Hypothalamus (tissue), 51 donors: ENCODE data around the gene LAMC1.
A peak's percentile ranks its signal among the peaks of the same experiment; 100 is the strongest.

Source experiments
- DNase-seq, 51 donors: peaks; one replicate each; lab custom pipeline; 2025; lab: John Stamatoyannopoulos, UW

The LAMC1 gene

DNA sequence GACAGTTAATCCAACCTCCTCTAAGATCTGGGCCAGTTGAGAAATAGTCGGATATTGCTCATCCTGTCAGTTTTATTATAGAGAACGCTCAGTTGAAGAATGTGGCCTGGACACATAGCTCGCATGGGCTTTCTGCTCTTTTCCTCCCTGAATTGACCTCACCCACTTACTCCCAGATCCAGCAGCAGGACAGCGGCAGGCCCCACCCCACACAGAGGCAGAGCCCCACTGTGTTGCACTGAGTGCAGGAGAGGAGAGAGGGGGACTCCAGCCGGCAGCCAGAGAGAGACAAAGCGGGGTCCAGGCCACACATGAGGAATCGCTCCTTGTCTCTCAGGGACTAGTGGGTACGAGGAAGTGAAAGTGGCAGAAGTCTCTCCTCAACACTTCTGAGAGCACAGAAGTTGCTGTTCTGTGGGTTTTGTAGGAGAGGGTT, 78.6 kb downstream of the LAMC1 start:
- no peak for DNase-seq

DNA sequence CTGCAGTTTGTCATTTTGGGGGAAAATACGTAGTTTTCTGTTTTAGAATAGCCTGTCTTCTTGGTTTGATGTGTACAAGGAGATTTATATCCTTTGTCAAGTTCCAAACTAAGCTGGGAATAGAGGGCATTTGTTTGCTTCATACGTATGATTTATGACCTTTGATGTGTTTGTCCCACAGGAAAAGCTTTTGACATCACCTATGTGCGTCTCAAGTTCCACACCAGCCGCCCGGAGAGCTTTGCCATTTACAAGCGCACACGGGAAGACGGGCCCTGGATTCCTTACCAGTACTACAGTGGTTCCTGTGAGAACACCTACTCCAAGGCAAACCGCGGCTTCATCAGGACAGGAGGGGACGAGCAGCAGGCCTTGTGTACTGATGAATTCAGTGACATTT, 79.9 kb downstream of the LAMC1 start:
- no peak for DNase-seq

DNA sequence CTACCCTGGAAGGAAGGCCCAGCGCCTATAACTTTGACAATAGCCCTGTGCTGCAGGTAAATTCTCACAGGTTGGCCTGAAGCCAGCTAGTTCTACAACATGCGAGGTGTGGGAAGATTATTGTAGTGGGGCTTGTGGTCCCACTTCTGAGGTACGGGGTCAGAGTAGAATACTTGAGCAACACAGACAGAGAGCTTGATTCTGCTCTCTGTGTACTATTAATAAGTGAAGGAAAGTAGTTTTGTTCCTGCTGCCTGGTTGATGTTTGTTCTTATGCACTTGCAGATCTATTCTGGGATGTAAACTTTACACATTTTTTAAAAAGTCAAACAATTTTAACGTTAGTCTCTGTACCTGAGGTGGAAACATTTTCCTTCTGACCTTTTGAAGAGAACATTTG, 80.4 kb downstream of the LAMC1 start:
- no peak for DNase-seq

DNA sequence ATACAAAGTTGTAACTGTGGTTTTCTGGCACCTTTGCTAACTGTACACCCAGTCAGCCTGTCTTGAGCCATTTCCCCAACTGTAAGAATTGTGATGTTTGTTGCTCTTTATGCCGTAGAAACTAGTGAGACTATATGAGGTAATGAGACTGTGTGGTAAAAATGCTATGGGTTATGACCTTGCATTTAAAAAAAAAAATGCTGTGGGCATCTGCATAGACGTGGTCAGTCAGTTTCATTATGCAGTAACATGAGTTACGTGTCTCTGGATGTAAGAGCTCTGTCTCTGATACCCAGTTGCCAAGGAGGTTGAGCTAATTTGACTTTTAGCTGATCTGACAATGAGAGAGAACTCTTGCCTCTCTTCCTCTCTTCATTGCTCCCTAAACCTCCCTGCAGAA, 82.2 kb downstream of the LAMC1 start:
- no peak for DNase-seq

DNA sequence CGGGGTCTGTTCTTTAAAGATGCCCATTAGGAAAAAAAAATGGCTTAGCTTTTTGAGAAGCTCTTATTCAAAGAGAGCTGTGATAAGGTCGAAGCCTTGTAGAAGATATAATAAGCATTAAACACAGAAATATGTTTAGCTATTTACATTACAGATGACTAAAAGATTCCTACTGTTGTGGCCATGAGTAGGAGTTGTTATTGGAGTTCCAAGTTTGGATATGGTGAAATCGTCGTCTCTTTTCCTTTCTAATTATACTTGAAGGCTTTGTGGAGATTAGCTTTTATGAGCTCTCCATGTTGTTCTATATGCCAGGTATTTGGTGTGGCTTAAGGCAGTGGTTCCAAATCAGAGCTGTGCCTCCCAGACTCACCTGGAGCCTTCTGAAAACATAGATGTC, 82.9 kb downstream of the LAMC1 start:
- no peak for DNase-seq

DNA sequence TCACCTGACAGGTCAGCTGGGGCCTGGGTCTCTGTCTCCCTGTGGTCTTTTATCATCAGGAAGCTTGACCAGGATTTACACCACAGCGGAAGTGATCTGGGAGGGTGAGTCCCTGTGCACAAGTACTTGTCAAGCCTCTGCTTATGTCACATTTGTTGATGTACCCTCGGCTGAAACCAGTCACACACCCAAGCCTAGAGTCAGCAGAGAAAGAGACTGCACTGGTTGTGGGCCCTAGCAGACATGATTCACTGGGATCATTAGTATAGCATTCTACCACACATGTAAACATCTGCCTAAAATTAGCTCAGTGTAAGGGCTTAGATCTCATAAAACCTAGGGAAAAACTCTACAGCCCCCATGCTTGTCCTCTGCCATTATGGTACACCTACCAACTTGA, 83.5 kb downstream of the LAMC1 start:
- no peak for DNase-seq

DNA sequence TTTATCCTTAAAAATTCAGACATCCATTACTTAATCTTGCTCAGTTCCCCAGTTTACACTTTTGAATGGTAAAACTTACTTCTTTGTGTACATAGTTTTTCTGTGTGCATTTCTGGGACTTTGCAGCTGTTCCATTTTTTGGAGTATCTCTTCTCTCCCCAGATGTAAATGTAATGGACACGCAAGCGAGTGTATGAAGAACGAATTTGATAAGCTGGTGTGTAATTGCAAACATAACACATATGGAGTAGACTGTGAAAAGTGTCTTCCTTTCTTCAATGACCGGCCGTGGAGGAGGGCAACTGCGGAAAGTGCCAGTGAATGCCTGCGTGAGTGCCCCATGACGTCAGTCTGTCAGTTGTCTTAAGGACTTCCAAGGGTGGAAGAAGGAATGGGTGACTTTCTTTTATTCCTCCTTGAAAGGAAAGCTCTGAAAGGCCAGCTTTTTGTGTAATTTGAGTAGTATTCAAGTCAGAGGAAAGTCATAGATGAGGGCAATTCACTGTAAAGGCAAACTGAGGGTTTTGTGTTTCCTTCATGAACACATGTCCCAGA, 87.2 kb downstream of the LAMC1 start:
- peak in 3 of 51 donors; percentile 1 to 4 (median 3) for DNase-seq

DNA sequence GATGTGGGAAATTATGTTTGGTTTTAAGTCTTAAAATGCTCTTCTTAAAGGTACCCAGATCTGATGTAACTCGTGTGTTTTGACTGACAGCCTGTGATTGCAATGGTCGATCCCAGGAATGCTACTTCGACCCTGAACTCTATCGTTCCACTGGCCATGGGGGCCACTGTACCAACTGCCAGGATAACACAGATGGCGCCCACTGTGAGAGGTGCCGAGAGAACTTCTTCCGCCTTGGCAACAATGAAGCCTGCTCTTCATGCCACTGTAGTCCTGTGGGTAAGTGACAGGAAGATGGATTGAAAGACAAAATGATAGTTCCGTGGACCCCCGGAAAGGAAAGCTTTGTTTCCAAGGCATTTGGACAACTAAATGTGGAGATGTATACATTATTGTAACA, 91.2 kb downstream of the LAMC1 start:
- DNase-seq, result no peak

DNA sequence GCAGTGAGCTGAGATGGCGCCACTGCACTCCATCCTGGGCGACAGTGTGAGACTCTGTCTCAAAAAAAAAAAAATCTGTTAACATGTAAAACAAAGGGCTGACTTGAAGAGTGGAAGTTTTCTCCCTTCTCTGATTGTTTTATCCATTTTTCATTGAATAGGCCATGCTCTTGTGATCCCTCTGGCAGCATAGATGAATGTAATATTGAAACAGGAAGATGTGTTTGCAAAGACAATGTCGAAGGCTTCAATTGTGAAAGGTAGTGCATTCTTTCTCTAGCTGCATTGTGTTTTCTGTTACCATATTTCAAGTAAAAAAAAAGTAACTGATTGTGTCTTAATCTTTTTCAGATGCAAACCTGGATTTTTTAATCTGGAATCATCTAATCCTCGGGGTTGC, 93.2 kb downstream of the LAMC1 start:
- DNase-seq, result no peak

DNA sequence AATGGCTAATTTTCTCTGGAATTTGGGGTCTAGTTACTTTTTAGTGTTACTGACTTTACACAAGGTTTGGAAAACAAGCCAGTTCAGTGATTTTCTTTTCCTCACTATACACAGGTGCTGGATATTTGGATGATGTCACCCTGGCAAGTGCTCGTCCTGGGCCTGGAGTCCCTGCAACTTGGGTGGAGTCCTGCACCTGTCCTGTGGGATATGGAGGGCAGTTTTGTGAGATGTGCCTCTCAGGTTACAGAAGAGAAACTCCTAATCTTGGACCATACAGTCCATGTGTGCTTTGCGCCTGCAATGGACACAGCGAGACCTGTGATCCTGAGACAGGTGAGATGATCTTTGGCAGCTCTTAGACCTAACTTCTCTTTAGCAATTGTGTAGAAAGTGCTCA, 98.4 kb downstream of the LAMC1 start:
- no peak for DNase-seq

DNA sequence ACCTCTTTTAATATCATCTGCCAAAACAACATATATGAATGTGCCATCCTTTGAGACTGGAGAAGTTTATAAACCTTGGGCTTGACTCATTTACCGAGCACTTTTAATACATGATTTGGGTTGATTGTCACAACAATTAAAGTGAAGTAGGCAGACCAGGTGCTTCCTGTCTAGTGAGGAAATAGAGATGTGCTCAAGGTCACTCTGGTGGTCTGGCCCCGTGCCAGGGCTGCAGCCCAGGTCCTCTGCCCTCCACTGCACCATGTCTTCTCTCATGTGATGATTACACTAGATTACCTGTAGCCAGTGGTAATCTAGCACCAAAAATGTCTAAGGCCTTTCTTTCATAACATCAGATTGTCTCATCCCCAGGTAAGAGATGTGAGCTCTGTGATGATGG, 101.0 kb downstream of the LAMC1 start:
- DNase-seq, result no peak

DNA sequence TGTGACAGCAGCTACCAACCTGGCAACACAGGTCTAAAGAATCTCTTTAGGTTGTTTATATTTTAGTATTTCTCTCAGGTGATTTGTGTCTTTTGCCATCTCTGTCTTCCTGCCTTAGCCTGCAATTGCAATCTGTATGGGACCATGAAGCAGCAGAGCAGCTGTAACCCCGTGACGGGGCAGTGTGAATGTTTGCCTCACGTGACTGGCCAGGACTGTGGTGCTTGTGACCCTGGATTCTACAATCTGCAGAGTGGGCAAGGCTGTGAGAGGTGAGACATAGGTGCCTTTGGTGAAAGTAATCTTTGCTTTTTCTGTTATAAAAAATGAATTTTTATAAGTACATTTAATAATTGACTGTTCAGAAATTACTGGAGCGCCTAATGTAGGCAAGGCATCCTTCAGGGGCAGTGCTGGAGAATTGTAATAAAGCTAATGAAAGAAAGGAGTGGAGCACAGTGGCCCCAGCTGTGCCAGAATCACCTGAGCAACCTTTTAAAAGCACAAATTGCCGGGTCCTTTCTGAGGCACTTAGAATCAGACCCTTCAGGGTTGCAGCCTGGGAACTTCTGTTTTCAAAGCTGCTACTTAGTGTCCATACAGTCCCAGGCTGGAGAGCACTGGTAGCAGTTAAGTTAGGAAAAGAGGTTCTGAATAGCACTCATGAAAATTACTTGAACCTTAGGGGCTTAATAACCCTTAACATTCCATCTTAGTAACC, 102.2 kb downstream of the LAMC1 start:
- DNase-seq, result no peak

DNA sequence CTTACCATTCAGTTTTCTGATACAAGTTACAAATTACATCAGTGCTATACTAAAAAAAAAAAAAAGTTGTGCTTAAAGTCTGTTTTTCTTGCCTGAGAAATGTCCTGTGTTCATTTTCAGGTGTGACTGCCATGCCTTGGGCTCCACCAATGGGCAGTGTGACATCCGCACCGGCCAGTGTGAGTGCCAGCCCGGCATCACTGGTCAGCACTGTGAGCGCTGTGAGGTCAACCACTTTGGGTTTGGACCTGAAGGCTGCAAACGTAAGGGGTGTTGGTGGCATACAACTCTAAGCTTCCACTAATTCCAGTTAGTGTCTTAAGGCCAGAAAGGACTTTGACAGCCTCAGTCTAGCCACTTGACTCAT, 102.8 kb downstream of the LAMC1 start:
- DNase-seq, result no peak

DNA sequence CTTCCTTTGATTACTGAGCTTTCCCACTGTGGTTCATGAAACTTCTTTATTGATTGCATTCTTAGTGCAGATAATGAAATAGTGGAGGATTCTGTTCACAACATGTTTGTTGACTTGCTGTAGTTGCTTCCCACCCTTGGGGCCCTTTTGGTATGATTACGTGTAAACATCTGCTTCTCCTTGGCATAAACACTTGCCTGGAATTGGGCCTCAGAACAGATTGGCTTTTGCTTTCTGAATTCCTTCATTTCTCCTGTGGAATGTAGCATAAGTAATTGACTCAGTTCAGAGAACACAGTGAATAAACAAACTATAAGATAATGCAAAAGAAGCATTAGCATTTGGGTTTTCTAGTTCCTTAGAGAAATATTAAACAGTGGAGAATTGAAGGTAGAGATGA, 103.3 kb downstream of the LAMC1 start:
- DNase-seq, result no peak

DNA sequence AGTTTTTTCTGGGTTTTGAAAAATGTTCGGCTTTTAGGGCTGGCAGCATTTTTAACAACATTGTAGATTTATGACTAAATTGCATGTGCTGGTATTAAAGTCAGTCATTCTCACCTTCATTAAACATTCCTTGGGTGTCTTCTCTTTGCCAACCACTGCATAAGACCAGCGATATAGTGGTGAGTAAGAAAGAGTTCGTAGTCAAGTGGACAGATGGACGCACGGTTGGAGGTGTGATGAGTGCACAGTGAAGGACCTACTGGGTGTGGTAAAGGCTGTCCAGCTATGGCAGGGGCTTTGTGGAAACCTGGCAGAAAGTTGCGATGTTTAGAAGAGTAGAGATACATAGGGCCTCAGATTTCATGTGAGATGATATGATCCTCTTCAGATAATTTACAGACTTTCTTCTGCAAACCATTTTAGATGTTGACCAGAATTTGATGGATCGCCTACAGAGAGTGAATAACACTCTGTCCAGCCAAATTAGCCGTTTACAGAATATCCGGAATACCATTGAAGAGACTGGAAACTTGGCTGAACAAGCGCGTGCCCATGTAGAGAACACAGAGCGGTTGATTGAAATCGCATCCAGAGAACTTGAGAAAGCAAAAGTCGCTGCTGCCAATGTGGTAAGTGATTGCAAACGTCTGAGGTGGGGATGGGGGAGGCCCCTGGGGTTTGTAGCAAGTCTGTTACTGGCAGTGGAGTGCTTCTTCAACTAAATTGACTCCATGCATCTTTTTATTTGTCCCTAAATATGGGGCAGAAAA, 106.9 kb downstream of the LAMC1 start:
- DNase-seq, result no peak

DNA sequence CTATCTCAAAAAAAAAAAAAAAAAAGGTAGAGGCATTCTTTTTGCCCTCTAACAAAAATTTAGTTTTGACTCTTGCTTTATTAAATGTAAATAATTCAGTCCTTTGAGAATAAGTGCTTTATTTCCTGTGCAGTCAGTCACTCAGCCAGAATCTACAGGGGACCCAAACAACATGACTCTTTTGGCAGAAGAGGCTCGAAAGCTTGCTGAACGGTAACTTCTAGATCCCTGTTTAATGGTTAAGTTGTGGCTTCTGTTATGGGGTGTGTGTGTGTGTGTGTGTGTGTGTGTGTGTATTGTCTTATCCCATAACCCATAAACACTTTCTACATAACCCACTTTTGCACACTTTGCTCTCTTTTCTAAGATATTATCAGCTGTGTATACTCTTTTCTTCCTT, 107.9 kb downstream of the LAMC1 start:
- no peak for DNase-seq

DNA sequence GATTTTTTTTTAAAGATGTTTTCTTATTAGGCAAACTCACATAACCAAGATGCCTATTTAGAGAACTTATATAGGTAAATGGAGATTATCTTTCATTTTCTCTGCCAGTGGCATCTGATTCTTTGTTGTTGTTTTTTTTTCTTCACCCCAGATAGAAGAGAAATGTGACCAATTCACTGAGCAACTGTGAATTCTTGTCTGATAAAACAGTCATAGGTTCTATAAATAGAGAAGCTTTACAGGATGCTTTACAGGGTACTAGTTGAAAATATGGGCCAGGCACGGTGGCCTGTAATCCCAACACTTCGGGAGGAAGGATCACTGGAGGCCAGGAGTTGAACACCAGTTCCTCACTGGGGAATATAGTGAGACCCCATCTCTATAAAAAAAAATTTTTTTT, 112.1 kb downstream of the LAMC1 start:
- no peak for DNase-seq

DNA sequence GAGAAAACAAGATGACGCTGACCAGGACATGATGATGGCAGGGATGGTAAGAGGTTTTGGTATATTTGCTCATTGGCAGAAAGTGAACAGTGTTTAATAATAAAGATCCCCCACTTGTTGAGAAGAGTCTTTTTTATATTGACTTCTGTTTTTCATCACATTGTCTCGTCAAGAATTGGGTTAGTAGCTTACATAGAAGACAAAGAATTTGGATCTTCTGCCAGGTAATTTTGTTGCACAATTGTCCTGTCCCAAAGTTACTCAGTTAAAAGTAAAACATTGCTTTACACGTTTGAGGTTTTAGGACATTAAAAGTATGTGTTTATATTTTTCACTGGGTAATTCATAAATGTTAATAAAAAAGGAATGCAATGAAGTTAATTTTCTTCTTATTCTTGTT, 114.6 kb downstream of the LAMC1 start:
- DNase-seq, result no peak

DNA sequence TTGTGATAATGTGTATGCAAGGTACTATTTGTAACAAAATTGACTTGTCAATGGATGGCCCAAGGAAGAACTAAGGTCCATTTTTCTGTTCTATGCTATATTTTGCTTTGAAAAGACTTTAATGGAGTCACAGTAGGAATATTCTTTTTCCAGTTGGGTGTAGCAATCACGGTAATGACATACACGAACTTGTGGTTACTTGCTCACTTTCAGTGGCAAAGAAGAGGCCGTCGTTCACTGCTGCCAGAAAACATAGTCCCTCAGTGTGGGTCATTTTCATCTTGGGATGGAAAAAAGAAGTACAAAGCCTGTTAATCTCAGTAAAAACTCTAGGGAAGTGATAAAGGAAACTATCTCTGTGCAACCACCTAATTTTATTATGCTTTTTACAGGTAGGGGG, 115.1 kb downstream of the LAMC1 start:
- DNase-seq, result no peak

DNA sequence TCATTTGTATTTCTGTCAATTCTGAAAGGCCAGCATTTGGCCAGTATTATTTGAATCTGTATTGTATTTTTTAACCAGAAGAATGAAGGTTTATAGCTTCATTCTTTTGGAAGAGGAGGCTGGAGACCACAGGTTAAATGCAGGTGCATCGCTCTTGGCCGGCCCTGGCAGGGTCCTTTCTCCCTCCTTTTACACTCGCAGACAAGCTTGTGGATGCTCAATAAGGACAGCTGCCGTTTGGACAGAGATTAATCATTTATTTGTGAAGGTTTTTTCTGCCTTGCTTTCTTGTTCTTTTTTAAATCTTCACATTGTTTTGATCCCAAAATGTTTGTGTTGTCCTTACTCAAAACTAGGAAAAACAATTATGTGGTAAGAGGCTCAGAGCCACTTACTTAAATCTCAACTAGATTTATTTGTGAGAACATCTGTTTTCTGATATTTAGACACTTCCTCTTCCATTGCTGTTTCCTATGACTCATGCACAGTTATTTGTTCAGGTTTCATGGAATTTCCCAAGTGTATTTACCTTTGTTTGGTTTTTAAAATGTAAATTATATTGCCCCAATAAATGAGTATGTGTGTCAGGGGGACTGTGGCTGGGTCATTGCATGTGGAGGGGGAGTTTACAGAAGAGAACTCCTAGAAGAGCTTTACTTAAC, 116.2 kb downstream of the LAMC1 start:
- no peak for DNase-seq

DNA sequence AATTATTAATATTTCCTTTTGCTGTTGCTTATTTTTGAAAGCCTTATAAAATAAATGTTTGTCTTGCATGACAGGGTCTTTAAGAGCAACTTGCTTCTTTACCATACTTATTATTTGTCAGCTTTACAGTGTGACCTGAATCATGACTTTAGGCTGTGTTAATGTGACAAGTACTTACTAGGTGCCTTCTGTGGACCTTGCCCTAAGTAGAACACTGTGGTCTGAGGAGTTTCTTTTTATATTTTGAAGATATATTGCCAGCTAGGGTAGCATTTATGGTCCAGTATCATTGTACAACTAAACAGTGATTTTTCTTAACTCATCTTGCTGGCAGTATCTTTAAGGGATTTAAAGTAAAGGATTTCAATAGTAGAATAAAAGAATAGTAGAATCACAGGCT, 117.4 kb downstream of the LAMC1 start:
- DNase-seq, result no peak

DNA sequence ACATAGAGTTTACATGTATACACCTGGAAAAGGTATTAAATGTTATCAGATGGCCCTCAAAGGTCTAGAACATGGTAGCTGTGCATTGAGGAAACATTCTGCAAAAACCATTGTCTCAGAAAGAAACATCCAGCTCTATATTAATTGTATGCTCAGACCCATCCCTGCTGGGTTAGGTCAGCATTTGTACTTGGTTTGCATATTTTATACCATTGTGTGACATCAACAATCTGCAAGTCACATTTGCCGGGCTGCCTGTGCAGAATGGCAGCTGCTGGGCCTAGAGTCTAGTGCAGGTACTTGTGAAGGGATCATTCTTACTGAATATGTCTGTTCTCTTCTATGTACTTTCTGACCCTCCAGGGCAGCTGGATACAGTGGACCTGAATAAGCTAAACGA, 119.0 kb downstream of the LAMC1 start:
- no peak for DNase-seq
